Measurements from ENCODE around the gene C16orf86.
"Not testable (repeated sequence)": the region's sequence is repeated elsewhere in the genome, so short reads cannot be mapped to it uniquely, and the experiment has no call there.

The C16orf86 gene

DNA sequence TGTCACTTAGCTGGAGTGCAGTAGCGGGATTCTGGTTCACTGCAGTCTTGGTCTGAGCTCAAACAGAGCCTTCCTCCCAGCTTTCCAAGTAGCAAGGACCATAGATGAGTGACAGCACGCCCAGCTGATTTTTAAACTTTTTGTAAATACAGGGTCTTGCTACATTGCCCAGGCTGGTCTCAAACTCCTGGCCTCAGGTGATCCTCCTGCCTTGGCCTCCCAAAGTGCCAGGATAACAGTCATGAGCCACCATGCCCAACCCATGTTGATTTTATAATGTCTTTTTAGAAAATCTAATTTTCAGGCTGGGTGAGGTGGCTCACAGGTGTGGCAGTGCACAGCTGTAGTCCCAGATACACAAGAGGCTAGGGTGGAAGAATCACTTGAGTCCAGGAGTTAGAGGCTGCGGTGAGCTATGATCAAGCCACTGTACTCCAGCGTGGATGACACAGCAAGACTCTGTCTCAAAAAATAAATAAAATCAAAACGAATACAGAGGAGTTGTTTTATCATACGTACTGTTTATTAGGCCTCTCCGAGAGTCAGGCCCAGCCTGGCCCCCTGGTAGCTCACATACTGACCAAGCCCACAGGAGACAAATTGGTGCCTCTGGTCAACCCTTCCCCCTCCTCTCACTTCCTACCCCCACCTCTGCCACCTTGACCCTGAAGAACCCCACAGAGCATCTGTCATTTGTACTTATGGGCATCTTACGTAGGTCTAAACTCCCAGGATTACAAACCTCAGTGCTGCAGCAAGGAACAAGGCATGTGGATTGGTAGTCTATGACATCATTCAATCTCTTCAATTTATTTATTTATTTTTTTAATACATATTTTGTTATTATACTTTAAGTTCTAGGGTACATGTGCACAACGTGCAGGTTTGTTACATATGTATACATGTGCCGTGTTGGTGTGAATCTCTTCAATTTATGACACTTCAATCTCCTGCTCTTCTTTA lies 13.6 kb downstream of the C16orf86 start:
- Histone ChIP-seq H3K4me1 (ENCODE audit: control insufficient read depth, insufficient read depth, low read length) (peaks cover 21% of the 10 kb centered on the region), H3K36me3 (ENCODE audit: control insufficient read depth, insufficient read depth, low read length, severe bottlenecking) (peaks cover 12% of the 10 kb centered on the region), H3K9me3 (ENCODE audit: control insufficient read depth, low read length) (no peaks in the 10 kb centered on the region), H3K4me3 (ENCODE audit: low read length) (no peak overlapping the region), H3K27me3 (replicated peaks; ENCODE audit: control insufficient read depth, insufficient read depth, low read length) (no peaks in the 10 kb centered on the region), H3K9ac (ENCODE audit: low read length) (no peak overlapping the region)
- DNase-seq (ENCODE audit: low read depth), result no peak

DNA sequence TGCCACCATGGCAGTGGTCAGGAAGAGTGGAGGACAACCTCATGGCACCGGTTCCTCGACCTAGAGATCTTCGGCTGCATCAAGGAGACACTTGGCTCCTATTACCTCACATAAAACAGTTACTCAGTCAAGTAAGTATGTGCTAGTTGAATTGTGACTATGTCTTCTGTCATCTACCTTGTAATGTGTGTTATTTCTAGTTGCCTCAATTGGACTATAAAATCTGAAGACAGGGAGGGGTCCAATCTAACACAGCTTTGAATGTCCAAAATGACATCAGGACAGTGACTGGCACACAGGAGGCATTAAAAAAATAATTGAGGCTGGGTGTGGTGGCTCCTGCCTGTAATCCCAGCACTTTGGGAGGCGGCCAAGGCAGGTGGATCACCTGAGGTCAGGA lies 17.2 kb downstream of the C16orf86 start:
- Histone ChIP-seq H3K36me3 (ENCODE audit: control insufficient read depth, insufficient read depth, low read length, severe bottlenecking) (peaks cover 15% of the 10 kb centered on the region), H3K4me1 (ENCODE audit: control insufficient read depth, insufficient read depth, low read length) (peaks cover 3% of the 10 kb centered on the region), H3K4me3 (ENCODE audit: low read length) (no peak overlapping the region), H3K27me3 (replicated peaks; ENCODE audit: control insufficient read depth, insufficient read depth, low read length) (no peaks in the 10 kb centered on the region), H3K9ac (ENCODE audit: low read length) (no peak overlapping the region), H3K9me3 (ENCODE audit: control insufficient read depth, low read length) (no peaks in the 10 kb centered on the region)
- DNase-seq (ENCODE audit: low read depth), result no peak

DNA sequence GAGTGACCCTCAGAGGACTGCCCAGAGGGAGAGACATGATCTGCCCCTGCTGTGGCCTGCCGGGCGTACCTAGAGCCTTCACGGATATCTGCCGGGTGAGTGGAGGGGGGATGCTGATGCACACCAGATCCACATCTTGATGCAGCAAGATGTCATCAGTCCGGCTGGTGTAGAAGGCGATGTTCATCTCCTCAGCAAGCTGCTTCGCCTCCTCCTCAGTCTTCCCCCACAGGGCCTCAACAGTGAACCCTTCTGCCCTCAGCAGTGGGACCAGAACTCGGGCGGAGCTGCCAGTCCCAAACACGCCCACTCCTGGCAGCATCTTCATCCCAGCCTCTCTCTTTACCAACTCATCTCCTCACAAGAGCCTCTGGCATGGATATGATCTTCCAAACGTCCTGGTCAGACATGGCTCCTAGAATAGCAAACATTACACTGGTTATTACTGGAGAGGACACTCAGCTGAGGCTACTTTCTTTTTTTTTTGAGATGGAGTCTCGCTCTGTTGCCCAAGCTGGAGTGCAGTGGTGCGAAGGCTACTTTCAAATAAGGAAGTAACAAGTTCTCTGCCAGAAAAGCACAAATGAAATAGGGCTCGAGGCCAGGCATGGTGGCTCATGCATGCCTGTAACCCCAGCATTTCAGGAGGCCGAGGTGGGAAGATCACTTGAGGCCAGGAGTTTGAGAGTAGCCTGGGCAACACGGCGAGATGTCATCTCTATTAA lies 18.9 kb downstream of the C16orf86 start:
- H3K27me3 ChIP-seq (replicated peaks; ENCODE audit: control insufficient read depth, insufficient read depth, low read length), result no peaks in the 10 kb centered on the region
- H3K9ac ChIP-seq (ENCODE audit: low read length), result no peak overlapping the region
- H3K4me1 ChIP-seq (ENCODE audit: control insufficient read depth, insufficient read depth, low read length), result no peaks in the 10 kb centered on the region
- H3K9me3 ChIP-seq (ENCODE audit: control insufficient read depth, low read length), result no peaks in the 10 kb centered on the region
- peaks cover 15% of the 10 kb centered on the region for H3K36me3 ChIP-seq (ENCODE audit: control insufficient read depth, insufficient read depth, low read length, severe bottlenecking)
- no peak for DNase-seq (ENCODE audit: low read depth)
- no peak overlapping the region for H3K4me3 ChIP-seq (ENCODE audit: low read length)

DNA sequence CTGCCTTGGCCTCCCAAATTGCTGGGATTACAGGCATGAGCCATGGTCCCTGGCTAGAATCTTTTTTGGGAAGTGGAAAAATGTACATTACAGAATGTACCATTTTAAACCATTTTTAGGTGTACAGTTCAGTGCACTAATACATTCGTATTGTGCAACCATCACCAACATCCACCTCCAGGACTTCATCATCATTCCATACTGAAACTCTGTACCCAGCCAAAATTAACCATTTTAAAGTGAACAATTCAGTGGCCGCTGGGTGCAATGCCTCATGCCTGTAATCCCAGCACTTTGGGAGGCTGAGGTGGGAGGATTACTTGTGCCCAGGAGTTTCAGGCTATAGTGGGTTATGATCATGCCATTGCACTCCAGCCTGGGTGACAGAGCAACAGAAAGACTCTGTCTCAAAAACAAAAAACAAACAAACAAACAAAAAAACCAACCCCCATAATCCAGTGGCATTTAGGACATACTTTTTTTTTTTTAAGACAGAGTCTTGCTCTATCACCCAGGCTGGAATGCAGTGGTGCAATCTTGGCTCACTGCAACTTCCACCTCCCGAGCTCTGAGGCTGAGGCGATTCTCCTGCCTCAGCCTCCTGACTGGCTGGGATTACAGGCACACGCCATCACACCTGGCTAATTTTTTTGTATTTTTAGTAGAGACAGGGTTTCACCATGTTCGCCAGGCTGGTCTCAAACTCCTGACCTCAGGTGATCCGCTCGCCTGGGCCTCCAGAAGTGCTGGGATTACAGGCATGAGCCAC lies 27.1 kb downstream of the C16orf86 start:
- not testable (repeated sequence) for H3K9me3 ChIP-seq (ENCODE audit: control insufficient read depth, low read length); H3K9ac ChIP-seq (ENCODE audit: low read length); H3K36me3 ChIP-seq (ENCODE audit: control insufficient read depth, insufficient read depth, low read length, severe bottlenecking); DNase-seq (ENCODE audit: low read depth); H3K4me3 ChIP-seq (ENCODE audit: low read length); H3K27me3 ChIP-seq (replicated peaks; ENCODE audit: control insufficient read depth, insufficient read depth, low read length)
- H3K4me1 ChIP-seq (ENCODE audit: control insufficient read depth, insufficient read depth, low read length), result peaks cover 11% of the 10 kb centered on the region

DNA sequence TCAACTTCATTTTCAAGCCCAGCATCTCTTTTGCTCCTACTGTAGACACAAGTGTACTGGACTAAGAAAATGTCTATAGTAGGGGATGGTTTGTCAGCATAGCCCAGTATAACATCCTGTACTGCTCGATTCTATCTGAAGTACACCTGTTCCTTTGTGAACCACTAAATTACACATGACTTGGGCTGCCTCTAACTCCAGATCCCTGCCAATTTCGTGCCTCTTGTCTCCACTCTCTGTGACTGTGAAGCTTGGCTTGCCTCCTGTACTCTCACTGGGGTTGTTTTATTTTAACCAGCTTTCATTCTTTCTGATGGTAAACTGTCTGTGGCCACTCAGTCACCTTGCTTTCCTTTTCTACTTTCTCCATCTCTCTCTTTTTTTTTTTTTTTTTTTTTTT lies 28.0 kb downstream of the C16orf86 start:
- no peaks in the 10 kb centered on the region for H3K36me3 ChIP-seq (ENCODE audit: control insufficient read depth, insufficient read depth, low read length, severe bottlenecking)
- H3K27me3 ChIP-seq (replicated peaks; ENCODE audit: control insufficient read depth, insufficient read depth, low read length), result no peaks in the 10 kb centered on the region
- DNase-seq (ENCODE audit: low read depth), result no peak

DNA sequence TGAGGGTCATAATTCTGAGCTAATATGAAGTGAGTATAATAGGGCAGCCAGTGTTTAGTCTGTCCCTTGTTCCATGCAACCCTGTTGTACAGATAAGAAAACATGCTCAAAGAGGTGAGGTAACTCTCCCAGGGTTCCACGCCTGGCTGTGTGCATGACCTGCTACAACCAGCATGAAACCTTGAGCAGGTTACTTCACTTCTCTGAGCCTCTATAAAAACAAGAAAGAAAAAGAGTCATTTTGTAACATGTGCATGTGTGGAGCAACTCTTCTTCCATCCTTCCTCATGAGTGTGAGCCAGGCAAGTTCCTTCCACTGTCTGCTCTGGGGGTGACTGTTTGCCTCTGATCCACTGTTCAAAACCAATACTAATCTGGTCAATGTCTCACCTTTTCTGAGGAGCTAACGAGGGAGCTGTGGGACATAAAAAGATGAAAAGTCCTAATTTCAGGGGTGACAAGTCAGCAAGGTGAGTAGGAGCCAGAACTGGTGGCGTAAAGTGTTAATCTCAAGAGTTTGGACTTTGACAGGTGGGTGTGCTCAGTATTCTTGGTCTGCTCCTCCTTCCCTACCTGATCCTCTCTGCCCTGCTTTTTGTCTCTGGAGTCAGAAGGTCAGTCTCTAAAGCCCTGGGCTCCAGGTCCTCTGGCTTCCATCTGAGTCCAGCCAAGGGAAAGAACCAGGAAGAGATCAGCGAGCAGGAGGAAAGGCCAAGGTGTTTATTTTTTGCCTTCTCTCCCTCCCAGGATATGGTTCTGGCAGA lies 31.0 kb downstream of the C16orf86 start:
- Histone ChIP-seq H3K9me3 (ENCODE audit: control insufficient read depth, low read length) (no peaks in the 10 kb centered on the region), H3K4me3 (ENCODE audit: low read length) (no peak overlapping the region), H3K9ac (ENCODE audit: low read length) (no peak overlapping the region), H3K36me3 (ENCODE audit: control insufficient read depth, insufficient read depth, low read length, severe bottlenecking) (no peaks in the 10 kb centered on the region), H3K27me3 (replicated peaks; ENCODE audit: control insufficient read depth, insufficient read depth, low read length) (no peaks in the 10 kb centered on the region), H3K4me1 (ENCODE audit: control insufficient read depth, insufficient read depth, low read length) (peaks cover 11% of the 10 kb centered on the region)
- DNase-seq (ENCODE audit: low read depth), result no peak

More for the DNA sequence above, 28.0 kb downstream of the C16orf86 start:
- Histone ChIP-seq H3K9me3 (ENCODE audit: control insufficient read depth, low read length) (no peaks in the 10 kb centered on the region), H3K4me3 (ENCODE audit: low read length) (no peak overlapping the region), H3K9ac (ENCODE audit: low read length) (no peak overlapping the region), H3K4me1 (ENCODE audit: control insufficient read depth, insufficient read depth, low read length) (peaks cover 11% of the 10 kb centered on the region)

DNA sequence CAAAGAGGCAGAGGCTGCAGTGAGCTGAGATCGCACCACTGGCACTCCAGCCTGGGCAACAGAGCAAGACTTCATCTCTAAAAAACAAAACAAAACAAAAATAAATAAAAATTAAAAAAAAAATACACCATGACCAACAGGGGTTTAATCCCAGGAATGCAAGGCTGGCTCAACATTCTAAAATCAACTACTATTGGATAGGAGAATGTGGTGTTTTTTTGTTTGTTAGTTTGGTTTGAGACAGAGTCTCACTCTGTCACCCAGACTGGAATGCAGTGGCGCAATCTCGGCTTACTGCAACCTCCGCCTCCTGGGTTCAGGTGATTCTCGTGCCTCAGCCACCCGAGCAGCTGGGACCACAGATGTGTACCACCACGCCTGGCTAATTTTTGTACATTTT lies 32.7 kb downstream of the C16orf86 start:
- DNase-seq (ENCODE audit: low read depth), result no peak
- H3K27me3 ChIP-seq (replicated peaks; ENCODE audit: control insufficient read depth, insufficient read depth, low read length), result no peaks in the 10 kb centered on the region

DNA sequence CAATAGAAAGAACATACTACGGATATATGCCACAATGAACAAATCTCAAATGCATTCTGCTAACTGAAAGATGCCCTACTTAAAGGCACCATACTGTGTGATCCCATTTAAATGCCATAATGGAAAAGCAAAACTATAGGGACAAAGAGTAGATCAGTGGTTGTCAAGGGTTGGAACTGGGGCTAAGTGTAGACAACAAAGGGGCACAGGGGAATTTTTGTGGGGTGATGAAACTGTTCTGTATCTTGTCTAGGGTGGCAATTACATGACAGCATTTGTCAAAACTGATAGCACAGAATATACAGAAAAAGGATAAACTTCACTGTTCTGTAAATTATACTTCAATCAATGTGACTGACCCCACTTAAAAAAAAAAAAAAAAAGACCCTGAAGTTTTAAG lies 34.8 kb downstream of the C16orf86 start:
- no peaks in the 10 kb centered on the region for H3K4me1 ChIP-seq (ENCODE audit: control insufficient read depth, insufficient read depth, low read length)
- no peak for DNase-seq (ENCODE audit: low read depth)
- H3K27me3 ChIP-seq (replicated peaks; ENCODE audit: control insufficient read depth, insufficient read depth, low read length), result no peaks in the 10 kb centered on the region
- no peak overlapping the region for H3K4me3 ChIP-seq (ENCODE audit: low read length)
- H3K36me3 ChIP-seq (ENCODE audit: control insufficient read depth, insufficient read depth, low read length, severe bottlenecking), result no peaks in the 10 kb centered on the region
- no peak overlapping the region for H3K9ac ChIP-seq (ENCODE audit: low read length)
- no peaks in the 10 kb centered on the region for H3K9me3 ChIP-seq (ENCODE audit: control insufficient read depth, low read length)

More for the DNA sequence above, 32.7 kb downstream of the C16orf86 start:
- no peaks in the 10 kb centered on the region for H3K9me3 ChIP-seq (ENCODE audit: control insufficient read depth, low read length)
- no peaks in the 10 kb centered on the region for H3K4me1 ChIP-seq (ENCODE audit: control insufficient read depth, insufficient read depth, low read length)
- H3K4me3 ChIP-seq (ENCODE audit: low read length), result no peak overlapping the region
- H3K9ac ChIP-seq (ENCODE audit: low read length), result no peak overlapping the region
- H3K36me3 ChIP-seq (ENCODE audit: control insufficient read depth, insufficient read depth, low read length, severe bottlenecking), result no peaks in the 10 kb centered on the region

DNA sequence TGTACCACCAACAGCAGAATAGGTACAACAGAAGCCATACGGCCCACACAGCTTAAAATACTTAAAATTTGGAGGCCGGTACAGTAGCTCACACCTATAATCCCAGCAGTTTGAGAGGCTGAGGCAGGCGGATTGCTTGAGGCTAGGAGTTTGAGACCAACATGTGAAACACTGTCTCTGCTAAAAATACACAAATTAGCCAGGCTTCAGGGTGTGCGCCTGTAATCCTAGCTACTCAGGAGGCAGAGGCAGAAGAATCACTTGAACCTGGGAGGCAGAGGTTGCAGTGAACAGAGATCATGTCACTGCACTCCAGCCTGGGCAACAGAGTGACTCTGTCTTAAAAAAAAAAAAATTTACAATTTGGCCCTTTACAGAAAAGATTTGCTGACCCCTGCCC lies 35.5 kb downstream of the C16orf86 start:
- no peak overlapping the region for H3K9ac ChIP-seq (ENCODE audit: low read length)
- H3K9me3 ChIP-seq (ENCODE audit: control insufficient read depth, low read length), result no peaks in the 10 kb centered on the region
- H3K4me3 ChIP-seq (ENCODE audit: low read length), result no peak overlapping the region
- H3K27me3 ChIP-seq (replicated peaks; ENCODE audit: control insufficient read depth, insufficient read depth, low read length), result no peaks in the 10 kb centered on the region
- no peaks in the 10 kb centered on the region for H3K4me1 ChIP-seq (ENCODE audit: control insufficient read depth, insufficient read depth, low read length)
- H3K36me3 ChIP-seq (ENCODE audit: control insufficient read depth, insufficient read depth, low read length, severe bottlenecking), result no peaks in the 10 kb centered on the region
- DNase-seq (ENCODE audit: low read depth), result no peak

DNA sequence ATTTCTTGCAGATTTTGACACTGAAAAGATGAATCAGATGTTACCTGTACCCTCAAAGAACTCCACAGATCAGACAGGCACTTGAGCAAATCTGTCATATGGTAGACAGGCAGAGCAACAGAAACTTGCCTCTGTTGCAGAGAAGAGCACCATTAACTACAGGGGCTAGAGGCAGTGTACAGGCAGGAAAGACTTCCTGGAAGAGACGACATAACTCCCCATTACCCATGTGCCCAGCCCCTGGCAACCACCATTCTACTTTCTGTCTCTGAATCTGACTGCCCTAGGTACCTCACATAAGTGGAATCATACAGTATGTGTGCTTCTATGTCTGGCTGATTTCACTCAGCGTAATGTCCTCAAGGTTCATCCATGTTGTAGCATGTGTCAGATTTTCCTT lies 37.0 kb downstream of the C16orf86 start:
- Histone ChIP-seq H3K36me3 (ENCODE audit: control insufficient read depth, insufficient read depth, low read length, severe bottlenecking) (no peaks in the 10 kb centered on the region), H3K27me3 (replicated peaks; ENCODE audit: control insufficient read depth, insufficient read depth, low read length) (no peaks in the 10 kb centered on the region), H3K9ac (ENCODE audit: low read length) (no peak overlapping the region), H3K9me3 (ENCODE audit: control insufficient read depth, low read length) (no peaks in the 10 kb centered on the region), H3K4me1 (ENCODE audit: control insufficient read depth, insufficient read depth, low read length) (peaks cover 8% of the 10 kb centered on the region), H3K4me3 (ENCODE audit: low read length) (no peak overlapping the region)
- no peak for DNase-seq (ENCODE audit: low read depth)
